ENCODE data around the gene DELE1.

The DELE1 gene

GRCh38 chr5:141958546-141959172 is 35.0 kb downstream of the DELE1 start:
- DNase-seq = no peak

- DNase-seq = no peak
Observed at GRCh38 chr5:141960018-141960417, 36.3 kb downstream of the DELE1 start.

- DNase-seq = peak; percentile 61
Observed at GRCh38 chr5:141960449-141961323, 37.0 kb downstream of the DELE1 start.

GRCh38 chr5:141961466-141961865 is 37.8 kb downstream of the DELE1 start:
- DNase-seq = no peak

- DNase-seq = no peak
Observed at GRCh38 chr5:141963701-141964100, 40.0 kb downstream of the DELE1 start.

DNA sequence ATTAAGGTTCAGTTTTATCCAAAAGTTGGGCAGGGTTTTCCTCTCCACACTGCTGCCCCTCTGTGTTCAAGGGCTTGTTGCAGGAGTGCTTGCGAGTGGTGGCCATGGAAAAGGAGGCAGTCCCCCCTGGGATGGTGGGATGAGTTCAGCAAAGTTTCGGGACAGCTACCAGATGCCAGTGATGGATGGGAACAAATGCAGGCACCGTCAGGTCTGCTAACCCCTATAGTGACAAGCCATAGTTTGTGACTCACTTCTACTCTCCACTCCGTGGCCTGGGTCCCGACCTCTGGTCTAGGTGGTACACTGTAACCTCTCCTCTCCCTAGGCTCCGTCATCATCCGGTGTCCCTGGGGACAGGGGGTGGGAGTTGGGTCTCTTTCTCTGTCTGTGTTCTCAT is 41.4 kb downstream of the DELE1 start:
- DNase-seq = no peak

DNA sequence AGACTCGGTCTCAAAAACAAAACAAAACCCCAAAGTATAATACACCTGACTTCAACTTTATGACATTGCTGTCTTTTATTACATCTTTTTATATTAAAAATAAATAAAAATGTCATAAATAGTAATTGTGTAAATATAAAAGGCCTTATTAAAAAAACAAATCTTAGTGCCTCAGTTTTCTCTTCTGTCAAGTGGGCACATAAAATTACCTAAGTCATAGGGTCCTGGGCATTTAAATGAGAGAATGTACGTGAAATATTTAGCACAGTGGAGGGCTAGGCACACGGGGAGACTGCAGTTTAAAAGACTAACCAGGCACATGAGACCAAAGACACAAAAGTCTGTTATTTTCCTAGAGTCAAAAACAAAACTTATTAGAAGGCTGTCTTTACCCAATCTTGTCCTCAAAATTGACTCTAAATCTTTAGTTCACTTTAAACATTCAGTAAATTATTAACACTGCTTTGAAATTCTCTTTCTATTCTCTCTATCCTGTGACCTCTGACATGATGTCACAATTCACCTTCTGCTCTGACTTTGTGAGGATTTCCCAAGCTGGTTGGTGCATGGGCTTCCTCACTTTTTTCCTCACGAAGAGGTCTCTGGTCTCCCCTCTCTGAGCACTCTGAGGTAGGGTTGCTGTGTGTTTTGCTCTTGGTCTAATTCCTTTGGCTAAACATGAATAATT is 42.7 kb downstream of the DELE1 start:
- DNase-seq = no peak

DNA sequence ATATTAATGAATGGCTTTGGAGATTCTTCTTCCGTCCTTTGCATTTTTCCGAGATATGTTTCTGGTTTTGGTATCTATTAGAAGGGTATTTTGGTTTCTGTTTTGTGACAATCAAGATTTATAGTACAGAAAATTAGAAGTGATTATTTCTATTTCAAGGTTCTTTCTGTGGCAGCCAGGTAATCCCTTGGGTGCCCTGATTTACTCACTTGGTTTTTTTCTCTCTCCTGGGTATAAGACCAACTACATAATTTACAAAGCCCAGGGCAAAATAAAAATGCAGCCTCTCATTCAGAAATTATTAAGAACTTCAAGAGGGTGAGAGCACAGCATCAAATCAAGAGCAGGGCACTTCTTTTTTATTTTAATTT is 43.3 kb downstream of the DELE1 start:
- no peak for DNase-seq

- peak; percentile 66 for DNase-seq
Observed at GRCh38 chr5:141968914-141969608, 45.4 kb downstream of the DELE1 start, which contains the start of gene RNF14. RNF14 (plus strand) TSS chr5:141969105; CDS start chr5:141973589, 4,484 bp downstream.

- DNase-seq = no peak
Observed at GRCh38 chr5:141969783-141970771, 46.4 kb downstream of the DELE1 start.

GRCh38 chr5:141973871-141974595 is 50.4 kb downstream of the DELE1 start:
- DNase-seq = no peak

GRCh38 chr5:141976176-141976575 is 52.5 kb downstream of the DELE1 start:
- no peak for DNase-seq

GRCh38 chr5:141978389-141978788 is 54.7 kb downstream of the DELE1 start:
- no peak for DNase-seq

DNA sequence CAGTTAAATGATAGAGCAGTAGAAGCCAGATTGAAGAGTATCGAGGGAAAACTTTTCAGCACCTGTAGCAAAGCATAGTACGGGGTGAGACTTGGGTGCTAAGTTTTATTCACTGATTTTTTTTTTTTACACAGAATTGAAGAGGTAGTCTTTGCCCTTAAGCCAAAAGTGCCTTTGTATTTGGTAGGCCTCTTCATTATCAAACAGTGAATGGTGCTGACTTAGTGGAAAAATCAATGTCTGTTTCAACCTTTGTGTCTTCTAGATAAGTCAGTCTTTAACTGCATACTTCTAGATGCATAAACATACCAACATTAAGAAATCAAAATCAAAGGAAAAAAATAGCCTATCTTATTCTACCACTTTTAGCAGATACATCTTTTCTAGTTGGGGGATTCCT is 59.0 kb downstream of the DELE1 start:
- no peak for DNase-seq

DNA sequence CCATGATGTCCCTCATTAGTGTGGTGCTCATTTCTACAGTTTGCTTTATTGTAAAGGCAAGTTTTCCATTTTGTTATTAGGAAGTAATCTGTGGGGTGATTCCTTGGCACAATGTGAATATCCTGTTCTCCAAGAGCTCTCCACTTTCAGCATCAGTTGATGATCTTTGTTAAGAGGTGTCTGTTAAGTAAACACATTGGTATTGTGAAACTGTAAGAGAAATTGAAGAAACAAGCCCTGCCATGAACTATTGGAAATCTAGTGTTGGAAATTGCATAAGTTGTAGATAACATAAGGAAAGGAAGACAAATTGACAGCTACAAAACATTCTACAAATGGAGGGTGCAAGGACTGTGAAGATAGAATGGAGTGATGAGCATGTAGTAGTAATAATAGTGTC is 62.4 kb downstream of the DELE1 start:
- no peak for DNase-seq

- DNase-seq = no peak
Observed at GRCh38 chr5:141989720-141990119, 66.0 kb downstream of the DELE1 start.

Measured in NCI-H1105 (cell line).